Astrocyte of the spinal cord (primary cell): ENCODE data around the gene WDR47.

Experiments
- DNase-seq: peaks from one replicate; pipeline ENCODE4 v3.0.0; 2011; ENCODE audit warnings: low read depth, low spot score
- H3K4me3 ChIP-seq: 2 replicates; pipeline ENCODE4 v1.5.1; 2011; ENCODE audit warnings: low read depth, mild to moderate bottlenecking, low read length, moderate library complexity
- CTCF ChIP-seq: IDR thresholded peaks from 2 replicates; pipeline ENCODE4 v1.5.1; 2012; ENCODE audit warnings: low read depth, mild to moderate bottlenecking, low read length, inconsistent platforms
- in situ Hi-C: cut with HindIII; loops from 2 replicates; pipeline ENCODE4 v1.10.0; 2017; ENCODE audit warnings: low sequenced_read_pairs

The WDR47 gene

DNA sequence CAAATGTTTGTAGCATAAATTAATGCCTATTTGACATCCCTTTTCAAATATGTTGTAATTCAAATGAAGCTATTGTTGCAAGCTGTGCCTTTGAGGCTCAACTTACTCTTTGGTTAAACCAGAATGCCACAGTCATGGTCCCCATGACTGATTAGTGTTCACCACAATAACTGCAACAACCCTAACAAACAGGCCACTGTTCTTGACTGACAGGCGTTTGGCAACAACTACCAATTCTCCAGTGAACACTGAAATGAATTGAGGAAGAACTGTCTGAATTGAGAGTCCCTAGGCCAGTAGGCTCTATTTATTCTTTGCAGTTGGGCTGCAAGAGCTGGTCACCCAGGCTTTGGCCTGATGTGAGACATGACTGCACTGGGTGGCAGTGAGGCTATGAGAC is 42.0 kb upstream of the WDR47 start:
- TF ChIP-seq CTCF = no peak
- DNase-seq = no peak
- in situ Hi-C loops = no loop called here
- H3K4me3 ChIP-seq = no peak overlapping the region

GRCh38 chr1:109083501-109083900 is 41.6 kb upstream of the WDR47 start:
- in situ Hi-C loops = no loop called here
- no peak for DNase-seq
- TF ChIP-seq CTCF = no peak
- no peak overlapping the region for H3K4me3 ChIP-seq

DNA sequence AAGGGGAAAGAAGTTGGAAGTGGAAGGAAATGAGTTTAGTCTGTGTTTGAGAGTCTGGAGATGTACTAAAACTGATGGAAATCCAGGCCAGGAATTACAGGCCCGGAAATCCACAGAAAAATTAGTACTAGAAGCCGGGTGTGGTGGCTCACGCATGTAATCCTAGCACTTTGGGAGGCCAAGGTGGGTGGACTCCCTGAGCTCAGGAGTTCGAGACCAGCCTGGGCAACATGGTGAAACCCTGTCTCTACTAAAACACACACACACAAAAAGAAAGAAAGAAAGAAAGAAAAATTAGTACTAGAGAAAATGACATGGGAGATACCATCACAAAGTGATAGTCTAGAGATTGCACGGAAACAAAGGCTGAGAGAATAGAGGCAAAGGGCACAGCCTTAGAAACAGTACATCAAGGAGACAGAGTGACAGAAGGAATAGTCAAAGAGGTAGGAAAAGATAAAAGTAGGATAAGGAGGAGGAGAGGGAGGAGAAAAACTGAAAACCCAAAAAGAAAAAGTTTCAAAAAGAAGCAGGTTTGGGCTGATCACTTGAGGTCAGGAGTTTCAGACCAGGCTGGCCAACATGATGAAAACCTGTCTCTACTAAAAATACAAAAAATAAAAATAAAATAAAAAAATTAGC is 38.7 kb upstream of the WDR47 start:
- no peak for TF ChIP-seq CTCF
- in situ Hi-C loops = no loop called here
- no peak overlapping the region for H3K4me3 ChIP-seq
- no peak for DNase-seq

DNA sequence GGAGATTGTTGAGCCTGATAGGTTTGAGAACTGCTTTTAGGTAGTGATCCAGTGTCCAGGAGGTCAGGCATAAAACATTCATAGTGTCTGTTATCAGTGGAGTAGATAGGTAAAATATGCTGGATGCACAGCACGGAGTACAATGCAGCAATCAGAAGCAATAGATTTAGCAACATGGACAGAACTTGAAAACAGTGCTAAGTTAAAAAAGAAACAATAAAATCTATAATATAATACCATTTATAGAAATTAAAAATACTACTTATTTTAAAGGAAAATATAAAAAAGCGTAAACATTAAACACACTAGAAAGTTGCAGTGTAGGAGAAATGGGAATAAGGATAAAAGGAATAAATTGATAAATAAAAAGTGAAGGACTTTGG is 37.3 kb upstream of the WDR47 start:
- TF ChIP-seq CTCF = no peak
- DNase-seq = no peak
- in situ Hi-C loops = no loop called here
- no peak overlapping the region for H3K4me3 ChIP-seq

GRCh38 chr1:109078317-109078716 is 36.4 kb upstream of the WDR47 start:
- H3K4me3 ChIP-seq = no peak overlapping the region
- no peak for DNase-seq
- in situ Hi-C loops = no loop called here
- TF ChIP-seq CTCF = no peak

GRCh38 chr1:109075531-109076490 is 33.9 kb upstream of the WDR47 start, which contains the start of gene TAF13:
Gene TAF13, minus strand, starts transcription at chr1:109076003. Its CDS starts 56 bp downstream, at chr1:109075947.
- in situ Hi-C loops = no loop called here
- peak within 1 kb of the TSS; percentile 100 for H3K4me3 ChIP-seq
- peak; percentile 24 for TF ChIP-seq CTCF
- DNase-seq = peak; percentile 97
